GDM1 (cell line): ENCODE measurements around the gene EOGT.

Experiments
- DNase-seq: peaks from one replicate; lab custom pipeline; 2025; lab: John Stamatoyannopoulos, UW

EOGT gene

DNA sequence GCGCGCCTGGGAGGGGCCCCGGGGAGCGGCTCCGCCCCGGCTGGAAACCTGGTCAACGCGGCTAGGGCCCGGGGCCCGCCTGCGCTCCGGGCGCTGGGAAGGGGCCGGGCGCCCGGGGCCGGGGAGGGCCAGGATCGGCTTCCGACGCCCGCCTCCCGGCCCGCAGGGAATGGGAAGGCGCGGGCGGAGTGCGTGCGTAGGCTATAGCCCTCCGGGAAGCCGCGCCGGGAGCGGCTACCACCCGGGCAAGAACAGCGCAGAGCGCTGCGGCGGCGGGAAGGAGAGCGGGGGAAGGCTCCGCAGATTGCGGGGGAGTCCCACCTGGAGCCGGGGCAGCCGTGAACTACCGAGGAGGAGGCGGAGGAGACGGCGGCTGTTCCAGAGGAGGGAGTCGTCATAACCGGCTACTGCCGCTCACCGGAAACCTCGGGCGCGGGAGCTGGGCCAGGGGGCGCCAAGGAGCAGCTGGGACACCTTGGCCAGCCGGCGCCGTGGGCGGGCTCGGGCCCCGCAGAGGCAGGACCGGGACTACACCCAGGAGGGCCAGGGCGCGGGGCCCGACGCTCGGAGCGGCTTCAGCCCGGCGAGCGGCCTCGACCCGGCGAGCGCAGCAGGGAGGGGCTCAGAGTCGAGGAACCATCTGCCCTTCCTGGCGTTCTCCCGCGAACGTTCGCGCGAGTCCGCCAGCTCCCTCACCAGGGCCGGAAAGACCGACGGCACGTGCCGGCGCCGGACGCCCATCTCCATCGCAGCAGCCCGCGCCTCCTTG lies at the start of gene EOGT:
TSS of gene EOGT (minus strand) at position 432 of the 769 bp plus-strand sequence. CDS start 3,838 bp downstream, outside the sequence.
- DNase-seq = no peak

DNA sequence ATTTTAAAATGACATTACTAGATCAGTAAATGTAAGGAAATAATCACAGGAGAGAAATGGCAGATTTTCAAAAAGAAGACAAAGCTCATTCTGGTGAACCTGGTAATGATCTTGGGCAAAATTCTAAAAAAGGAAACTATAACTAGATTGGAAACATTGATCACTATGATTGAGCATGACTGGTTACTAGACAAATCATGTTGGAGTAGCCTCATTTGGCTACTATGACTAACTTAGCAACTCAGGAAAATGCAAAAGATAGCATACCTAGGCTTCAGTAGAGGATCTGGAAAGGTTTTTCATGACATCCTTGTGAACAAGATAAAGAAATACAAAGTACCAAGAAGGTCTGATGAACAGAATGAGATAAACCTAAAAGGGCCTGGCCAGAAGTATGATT lies 46.2 kb upstream of the EOGT start:
- no peak for DNase-seq

DNA sequence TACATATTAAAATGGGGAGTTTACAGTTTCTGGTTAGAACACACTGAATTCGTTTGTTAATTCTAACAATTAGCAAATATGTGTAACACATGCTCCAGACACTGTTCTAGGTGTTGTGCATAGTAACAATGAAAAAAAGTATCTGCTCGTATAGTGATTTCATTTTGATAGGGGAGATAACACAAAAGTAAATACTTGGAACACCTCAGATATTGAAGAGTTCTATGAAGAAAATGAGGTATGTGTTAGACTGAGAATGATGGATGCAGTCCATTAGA lies 45.4 kb upstream of the EOGT start:
- DNase-seq = no peak

DNA sequence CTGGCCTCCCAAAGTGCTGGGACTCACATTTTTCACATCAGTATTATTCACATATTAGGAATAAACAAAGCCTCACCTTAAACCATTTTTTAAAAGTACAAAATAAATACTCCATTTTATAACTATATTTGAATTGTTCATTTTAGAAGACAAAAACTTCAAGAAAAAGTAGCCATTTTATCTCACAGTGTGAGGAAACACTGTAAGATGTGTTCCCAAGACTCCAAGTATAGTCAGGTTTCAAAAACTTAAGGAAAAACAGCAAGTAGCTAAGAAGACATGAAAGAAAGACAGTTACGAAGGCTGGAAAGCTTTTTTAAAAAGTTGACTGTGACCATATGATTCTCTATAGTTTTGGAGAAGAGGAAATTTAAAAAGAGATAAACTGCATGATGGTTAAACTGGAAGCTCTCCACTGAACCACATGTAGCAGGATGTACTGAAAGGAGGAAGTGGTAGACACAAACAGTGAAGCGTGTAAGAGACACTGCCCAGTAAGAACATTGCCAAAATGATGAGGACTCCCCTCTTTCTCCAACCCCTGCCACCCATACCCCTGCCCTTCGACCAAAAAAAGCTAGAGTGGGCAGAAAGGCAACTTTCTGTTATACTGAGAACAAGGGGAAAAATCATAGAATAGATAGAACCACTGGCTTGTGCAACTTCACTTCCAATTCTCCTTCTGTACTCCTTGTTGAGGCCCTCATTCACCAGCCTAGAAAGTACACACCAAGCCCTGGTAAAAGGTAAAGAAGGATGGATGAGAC lies 44.9 kb upstream of the EOGT start:
- DNase-seq = peak; percentile 63

DNA sequence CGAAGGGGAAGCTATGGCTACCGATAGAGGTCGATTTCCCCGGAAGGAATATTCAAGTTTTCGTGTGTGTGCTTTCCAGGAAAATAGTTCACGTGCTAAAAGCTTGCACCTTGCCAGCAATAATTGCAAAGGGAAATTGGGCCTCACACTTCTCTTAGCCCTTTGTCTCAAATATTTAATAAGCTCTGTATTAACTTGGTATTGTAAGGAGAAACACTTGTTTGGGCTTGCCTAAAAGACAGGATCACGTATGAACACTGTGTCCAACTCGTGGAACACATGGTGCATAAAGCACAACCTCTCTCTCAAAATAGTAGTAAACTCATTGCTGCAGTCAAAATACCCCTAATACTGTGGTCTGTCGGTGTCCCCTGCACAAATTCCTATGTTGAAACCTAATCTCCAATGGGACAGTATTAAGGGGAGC lies 39.0 kb upstream of the EOGT start:
- no peak for DNase-seq

DNA sequence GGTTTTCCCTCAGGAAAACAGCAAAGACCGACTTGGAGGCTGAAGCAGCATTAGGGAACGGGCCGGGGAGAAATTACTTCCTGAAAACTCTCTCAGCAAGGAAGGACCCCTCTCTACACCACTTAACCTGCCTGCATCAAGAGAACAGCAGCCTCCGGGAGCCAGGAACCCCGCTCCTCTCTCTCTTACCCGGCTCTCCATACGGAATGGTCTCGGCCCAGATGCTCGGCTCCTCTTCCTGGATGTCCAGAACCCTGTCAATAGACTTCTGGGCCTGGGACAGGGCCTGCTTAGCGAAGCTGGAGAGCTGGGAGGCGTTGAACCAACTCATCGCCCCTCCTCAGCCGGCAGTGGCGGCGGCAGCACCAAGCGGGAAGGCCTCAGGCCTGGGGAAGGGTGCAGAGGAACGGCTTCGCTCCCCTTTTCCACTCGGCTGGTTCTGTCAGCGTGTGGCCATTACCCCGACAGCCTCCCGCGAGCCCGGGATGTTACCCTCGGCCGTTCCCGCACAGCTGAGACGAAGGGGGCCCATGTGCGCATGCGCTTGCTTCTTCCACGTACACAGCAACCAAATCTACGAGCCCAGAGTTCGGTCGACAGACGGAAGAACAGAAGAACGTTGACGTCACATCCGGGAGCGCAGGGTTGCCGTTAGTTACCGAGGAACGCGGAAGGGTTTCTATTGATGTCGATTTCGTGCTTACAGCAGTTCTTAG lies 38.4 kb upstream of the EOGT start, which contains the start of gene TMF1:
TSS of gene TMF1 (minus strand) at position 578 of the 716 bp plus-strand sequence. CDS start at position 331, 247 bp downstream.
- DNase-seq = no peak

DNA sequence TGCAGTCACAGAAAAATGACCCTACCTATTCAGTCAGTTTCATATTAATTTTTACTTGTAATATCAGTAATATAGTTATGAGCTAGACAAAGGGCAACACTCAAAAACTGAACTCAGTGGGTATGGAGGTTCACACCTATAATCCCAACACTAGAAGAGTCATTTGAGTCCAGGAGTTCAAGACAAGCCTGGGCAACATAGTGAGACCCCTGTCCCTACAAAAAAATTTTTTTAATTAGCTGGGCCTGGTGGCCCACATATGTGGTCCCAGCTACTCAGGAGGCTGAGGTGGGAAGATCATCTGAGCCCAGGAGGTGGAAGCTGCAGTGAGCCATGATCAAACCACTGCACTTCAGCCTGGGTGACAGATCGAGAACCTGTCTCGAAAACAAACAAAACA lies 35.5 kb upstream of the EOGT start:
- DNase-seq = no peak

DNA sequence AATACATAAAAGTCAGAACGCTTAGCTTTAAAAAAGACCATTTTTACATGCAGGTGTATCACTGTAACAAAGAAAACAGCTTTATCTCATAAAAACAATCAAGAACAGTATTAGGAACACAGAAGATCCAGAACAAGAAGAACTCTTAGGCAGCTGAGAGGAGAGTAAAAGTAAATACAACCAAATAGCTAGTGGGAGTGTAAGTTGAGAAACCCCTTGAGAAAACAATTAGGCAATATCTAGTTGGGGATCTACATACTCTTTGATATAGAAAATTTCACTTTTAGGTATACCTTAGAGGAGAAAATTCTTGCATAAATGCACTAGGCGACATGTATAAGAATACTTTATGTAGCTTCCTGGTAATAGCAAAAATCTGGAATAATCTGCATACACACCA lies 31.1 kb upstream of the EOGT start:
- DNase-seq = no peak

DNA sequence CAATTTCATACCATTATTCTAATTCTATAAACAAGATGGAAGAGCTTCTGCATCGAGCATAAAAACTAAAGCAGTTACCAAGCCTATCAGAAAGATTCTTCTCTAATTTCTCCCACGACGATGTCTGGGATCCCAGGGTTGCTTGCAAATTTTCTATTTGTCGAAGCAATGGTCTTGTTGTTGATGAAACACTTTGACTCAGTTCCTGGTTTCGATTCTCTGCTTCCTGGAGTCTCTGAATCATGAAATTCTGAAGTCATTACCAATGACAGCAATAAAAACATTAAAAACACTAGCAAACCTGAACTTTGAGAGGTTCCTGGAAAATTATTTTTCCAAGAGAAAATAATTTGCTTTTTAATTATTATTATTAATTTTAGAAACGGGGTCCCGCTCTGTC lies 20.0 kb upstream of the EOGT start:
- DNase-seq = no peak

DNA sequence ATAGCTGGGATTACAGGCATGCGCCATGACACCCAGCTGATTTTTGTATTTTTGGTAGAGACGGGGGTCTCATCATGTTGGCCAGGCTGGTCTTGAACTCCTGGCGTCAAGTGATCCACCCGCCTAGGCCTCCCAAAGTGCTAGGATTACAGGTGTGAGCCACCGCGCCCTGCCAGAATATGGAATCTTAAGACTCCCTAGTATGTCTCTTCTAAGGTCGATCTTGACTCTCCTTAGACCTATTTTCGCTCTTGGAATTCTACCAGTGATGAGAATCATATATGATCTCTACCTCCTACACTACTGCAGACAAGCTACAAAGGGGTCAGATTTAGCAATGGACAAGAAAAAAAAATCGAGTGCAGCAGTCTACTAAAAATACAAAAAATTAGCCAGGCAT lies 19.3 kb upstream of the EOGT start:
- no peak for DNase-seq

DNA sequence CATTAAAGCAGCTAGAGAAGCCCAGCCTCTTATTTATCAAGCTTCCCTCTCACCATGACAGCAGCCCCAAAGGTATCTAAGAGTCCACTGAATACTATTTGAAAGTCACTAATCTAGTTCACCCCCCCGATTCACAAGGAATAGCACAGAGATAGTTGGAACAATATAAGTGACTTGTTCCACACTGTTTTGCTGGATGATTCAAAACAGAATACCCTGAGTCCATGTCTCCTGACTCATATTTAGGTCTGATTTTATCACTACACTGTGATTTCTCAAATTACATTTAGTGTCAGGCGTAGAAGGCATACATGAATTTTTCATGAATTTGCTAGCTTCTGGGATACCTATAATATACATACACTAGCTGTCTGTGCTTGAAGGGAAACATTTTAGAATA lies 18.7 kb upstream of the EOGT start:
- no peak for DNase-seq

DNA sequence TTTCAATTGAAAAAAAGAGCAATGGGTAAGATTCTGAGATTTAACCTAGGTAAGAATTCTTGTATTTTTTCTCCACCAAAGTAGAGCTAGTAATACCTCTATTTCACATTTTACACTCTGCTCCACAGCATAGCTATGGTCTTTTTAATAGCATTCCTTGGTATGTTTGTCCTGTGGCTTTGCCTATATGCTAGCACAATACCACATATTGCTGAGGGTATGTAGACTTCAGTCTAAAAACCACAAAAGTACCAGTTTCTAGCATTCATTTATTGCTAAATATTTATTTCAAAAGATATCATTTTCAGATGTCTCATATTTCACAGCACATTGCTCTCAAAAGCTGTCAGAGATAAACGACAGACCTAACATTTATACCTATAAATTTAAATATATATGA lies 18.2 kb upstream of the EOGT start:
- no peak for DNase-seq

DNA sequence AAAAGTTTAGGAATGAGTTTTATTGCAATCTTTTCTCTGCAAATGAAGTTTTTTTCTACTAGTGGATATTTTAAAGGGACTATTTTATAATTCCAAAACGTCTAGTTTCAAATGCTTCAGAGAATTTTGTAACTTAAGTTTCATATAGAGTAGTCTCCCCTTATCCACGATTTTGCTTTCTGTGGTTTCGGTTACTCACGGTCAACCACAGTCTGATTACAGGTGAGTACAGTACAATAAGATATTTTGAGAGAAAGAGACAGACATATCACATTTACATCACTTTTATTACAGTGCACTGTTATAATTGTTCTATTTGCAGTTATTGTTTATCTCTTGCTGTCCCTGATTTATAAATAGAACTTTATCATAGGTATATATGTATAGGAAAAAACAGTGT lies 7.4 kb upstream of the EOGT start:
- no peak for DNase-seq

DNA sequence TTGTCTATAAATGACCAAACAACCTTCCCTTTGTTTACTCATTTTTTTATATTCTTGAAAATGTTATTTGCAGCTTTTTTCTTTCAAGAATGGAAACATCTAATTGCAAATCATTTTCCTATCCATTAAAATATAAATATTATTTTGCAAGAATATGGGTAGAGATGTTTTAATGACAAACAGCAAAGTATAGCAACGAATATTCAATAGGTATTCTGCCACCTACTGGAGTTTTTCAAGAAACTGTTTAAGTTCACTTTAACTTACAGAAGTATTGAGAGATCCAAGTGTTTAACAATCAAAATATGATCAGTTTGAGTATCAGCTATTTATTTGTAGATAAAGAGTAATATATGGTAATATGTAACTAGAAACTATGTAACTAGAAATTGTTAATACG lies 6.9 kb upstream of the EOGT start:
- DNase-seq = no peak

DNA sequence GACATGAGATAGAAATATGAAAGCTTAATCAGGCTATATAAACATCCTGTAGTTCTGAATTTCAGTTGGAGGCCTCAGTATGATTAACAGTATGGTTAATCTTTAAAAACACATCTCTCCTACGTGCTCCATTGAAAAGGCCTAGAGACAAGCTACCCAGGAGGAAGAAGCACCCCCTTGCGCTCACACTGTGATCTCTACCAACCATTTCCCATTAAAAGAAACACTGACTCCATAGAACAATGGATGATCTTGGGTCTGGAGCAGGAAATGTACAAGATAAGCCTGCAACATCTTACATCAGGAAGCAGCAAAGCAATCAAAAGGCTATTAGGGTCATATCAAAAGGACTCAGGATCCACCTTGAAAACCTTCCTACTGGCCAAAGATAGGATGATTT lies 3.4 kb upstream of the EOGT start:
- no peak for DNase-seq

DNA sequence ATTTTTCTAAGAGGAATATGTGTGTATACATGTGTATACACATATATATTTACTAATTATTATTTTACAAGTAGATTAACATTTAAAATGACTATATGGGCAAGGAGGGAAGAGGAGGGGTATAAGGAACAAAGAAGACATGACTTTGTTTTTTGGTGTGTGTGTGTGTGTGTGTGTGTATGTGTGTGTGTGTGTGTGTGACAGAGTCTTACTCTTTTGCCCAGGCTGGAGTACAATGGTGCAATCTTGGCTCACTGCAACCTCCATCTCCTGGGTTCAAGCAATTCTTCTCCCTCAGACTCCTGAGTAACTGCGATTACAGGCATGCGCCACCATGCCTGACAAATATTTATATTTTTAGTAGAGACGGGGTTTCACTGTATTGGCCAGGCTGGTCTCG lies 2.6 kb upstream of the EOGT start:
- no peak for DNase-seq

DNA sequence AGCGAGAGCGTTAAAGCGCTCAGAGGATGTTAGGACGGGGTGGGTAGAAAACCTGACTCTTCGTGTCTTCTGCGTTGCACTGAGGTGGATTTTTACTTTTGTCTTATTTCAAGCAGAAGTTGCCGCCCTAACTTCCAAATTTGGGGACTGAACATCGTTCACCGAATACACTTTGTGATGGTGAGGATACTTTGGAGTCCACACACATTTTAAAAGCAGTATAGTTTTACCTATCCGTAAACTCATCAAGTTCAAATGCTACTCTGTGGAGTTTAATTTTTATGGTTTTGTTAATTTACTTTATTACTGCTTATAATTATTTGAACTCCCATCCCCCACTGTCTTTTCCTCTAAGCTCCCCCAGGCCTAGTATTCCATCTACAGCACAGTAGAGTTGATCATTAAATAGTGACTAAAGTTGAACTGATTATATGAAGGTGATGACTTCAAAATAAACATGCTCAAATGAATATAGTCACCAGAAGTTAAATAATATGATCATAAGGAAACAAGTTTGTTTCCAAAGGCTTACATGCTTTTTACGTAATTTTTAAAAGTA lies 617 bp upstream of the EOGT start:
- DNase-seq = no peak

DNA sequence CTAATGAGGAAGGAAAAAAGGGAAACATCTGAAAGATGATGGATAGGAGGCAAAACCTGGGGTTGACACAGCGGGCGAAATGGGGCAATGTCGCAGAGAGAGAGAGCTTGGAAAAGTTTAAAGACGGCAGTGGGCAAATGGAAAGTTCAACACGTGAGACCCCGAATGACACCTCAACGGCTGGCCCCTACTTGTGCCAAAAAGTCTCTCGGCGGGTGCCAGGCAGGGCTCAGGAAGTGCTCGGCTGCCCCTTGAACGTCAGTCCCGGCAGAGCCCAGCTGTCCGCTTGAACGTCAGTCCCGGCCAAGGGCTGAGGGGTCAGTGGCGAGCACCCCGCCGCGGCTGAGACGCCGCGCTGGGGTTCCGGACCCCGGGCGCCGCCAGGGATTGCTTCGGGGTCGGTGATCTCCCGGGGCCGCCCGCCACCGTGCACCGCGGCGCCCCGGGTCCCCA lies 658 bp downstream of the EOGT start:
- DNase-seq = no peak

DNA sequence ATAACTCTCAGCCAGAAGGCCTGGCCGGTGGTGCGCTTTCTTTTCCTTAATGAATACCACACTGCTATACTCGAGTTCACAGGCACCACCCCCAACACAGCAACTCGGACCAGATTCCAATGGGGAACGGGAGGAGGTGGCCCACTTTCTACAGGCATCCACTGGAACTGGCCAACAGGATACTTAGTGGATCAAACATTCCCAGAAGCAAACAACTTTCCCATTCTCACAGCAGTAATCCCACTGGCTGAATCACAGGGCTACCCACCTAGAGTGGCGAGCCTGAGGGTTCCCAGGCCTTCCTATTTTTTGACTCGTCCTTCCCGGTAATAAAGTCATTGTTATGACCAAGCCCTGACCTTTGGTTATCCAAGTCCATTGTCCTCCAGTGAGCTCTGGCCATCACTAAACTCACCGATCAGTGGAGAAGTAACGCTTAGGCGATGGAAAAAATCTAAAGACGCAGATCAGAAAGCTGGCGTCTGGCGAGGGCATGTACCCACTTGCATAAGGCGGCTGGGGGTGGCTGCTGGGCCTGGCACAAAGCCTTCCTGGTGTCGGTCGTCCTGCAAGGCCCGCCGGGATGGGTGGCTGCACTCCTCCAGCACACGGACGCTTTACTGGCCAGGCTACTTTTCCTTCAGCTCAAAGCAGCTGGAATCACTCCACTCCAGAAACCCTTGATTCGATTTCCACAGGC lies 1.2 kb downstream of the EOGT start:
- DNase-seq = no peak

DNA sequence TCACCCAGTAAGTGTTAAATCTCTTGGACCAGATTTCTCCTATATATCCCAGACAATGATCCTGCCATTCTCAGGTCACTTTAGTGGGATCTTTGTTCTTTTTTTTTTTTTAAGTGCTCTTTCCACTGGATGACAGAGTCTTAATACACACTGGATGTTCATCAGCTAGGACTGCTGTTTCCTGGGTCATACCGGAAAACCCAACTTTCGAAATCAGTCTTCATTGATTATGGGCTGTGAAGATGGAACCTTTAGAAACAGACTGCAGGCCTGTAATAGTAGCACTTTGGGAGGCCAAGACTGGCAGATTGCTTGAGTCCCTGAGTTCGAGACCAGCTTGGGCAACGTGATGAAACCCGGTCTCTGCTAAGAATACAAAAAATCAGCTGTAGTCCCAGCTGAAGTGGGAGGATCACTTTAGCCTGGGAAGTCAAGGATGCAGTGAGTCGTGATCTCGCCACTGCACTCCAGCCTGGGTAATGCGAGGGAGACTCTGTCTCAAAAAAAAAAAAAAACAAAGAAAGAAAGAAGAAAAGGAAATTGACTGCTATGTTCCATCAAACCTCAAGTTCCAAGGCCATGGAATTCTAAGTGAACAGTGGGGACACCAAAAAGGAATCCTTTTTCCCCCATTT lies 2.3 kb downstream of the EOGT start:
- DNase-seq = no peak

DNA sequence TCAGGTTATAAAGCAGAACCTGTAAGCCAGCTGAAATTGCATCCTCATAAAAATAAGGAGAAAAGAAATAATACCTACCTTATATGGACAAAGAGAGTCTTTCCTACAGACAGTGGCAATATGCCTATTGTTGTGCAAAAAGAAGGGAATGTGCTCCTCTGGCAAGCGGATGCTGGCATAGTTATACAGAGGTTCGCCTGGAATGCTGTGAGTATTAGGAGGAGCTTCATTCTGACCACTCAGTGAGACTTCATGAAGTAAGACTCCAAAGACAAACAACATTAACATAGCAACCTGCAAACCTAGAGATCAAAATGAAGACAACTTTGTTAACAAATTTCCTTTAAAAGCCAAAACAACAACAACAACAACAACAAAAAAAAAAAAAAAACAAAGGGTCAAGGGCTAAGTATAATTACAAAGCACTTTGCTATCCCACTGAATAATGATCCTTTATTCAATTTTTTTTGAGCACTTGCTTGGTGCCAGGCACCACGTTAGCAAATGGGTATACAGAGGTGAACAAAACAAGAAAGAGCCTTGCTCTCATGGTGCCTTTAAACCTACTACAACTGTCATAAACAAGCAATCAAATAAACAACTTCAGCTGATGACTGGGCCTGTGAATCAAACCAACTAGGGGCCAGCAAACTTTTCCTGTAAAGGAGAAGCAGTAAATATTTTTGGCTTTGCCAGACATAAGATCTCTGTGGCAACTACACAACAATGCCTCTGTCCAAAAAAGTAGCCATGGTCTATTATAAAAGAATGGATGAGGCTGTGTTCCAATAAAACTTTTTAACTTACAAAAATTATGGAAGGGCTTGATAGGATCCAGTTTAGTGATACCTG lies 3.7 kb downstream of the EOGT start:
- no peak for DNase-seq
